Right lobe of liver (tissue), 6 donors: ENCODE data around the gene NPAS4. TPM values are rescaled to one million over a fixed set of nuclear protein-coding genes. Genes with fewer than 3 reads are reported as not detected.

Source experiments
- ATAC-seq, 4 donors: fragments of 200-7000 bp; cut with Tn5 transposase; one replicate each; pipeline ENCODE4 v1.9.1; 2020; ENCODE audit warnings: mild to moderate bottlenecking in 4 of 4, moderate library complexity in 4 of 4
- DNase-seq, 3 donors: peaks; one replicate each; pipeline ENCODE4 v3.0.0-alpha.2; 2020
- H3K27ac ChIP-seq, 3 donors: fragments of 200-600 bp; one replicate each; pipeline ENCODE4 v1.8.0; 2022
- H3K27me3 ChIP-seq, 2 donors: fragments of 200-600 bp; one replicate each; pipeline ENCODE4 v1.8.0; 2022
- H3K36me3 ChIP-seq, 4 donors: fragments of 200-600 bp; sonication (generic) in 1 of 4; one replicate each; pipeline versions ENCODE4 v1.5.1 to v1.8.0; 2017 to 2022; ENCODE audit warnings: control low read depth in 1 of 4
- H3K4me1 ChIP-seq, 4 donors: fragments of 200-600 bp; sonication (generic) in 1 of 4; one replicate each; pipeline versions ENCODE4 v1.5.1 to v1.8.0; 2017 to 2022; ENCODE audit warnings: control low read depth in 1 of 4
- H3K4me3 ChIP-seq, 3 donors: fragments of 200-600 bp; one replicate each; pipeline ENCODE4 v1.8.0; 2022
- H3K9me3 ChIP-seq, 4 donors: fragments of 200-600 bp; sonication (generic) in 1 of 4; one replicate each; pipeline versions ENCODE4 v1.5.1 to v1.8.0; 2017 to 2022; ENCODE audit warnings: control low read depth in 1 of 4
- POLR2A ChIP-seq: fragments of 450-650 bp; IDR thresholded peaks from one replicate; pipeline ENCODE4 v1.6.1; 2017; ENCODE audit warnings: antibody characterized with exemption, mild to moderate bottlenecking
- WGBS: methylation state at CpG from one replicate; pipeline ENCODE4 v1.1.6; 2018; ENCODE audit warnings: low coverage, low lambda C conversion rate; ENCODE audit not compliant: insufficient coverage; ENCODE audit errors: missing lambda C conversion rate; 5-methylcytosine and 5-hydroxymethylcytosine counted together
- intact Hi-C, 2 donors: fragments of 100-400 bp; cut with DNase I; formaldehyde crosslinking; loops; one replicate each; pipeline versions ENCODE4 v1.11.2 to v1.14.1; 2022
- total RNA-seq, 6 experiments: library from RNA; depleted of rRNA in 2 of 6; stranded (reverse); fragments of >200 nt in 2 of 6; fragmentation: NEBNext Ultra II Directional in 3 of 6; extraction: Animal tissue kit (Norgen Biotek cat#: 25700) in 3 of 6; gene quantifications; one replicate each; pipeline versions ENCODE4 v1.1.0 to v1.2.4, GENCODE V29; 2016 to 2023
- TF ChIP-seq, protein P1 (sequence below), 4 donors: fragments of 200-600 bp in 3 of 4; fragments of 450-650 bp in 1 of 4; IDR thresholded peaks; one replicate each; pipeline versions ENCODE4 v1.5.1 to v1.8.0; 2016 to 2022; ENCODE audit warnings: antibody characterized with exemption in 4 of 4, mild to moderate bottlenecking in 2 of 4
- donor health status: DM: no; HTN: yes; CAD: no.
- donor health status: DM: no; HTN: no; CAD: no.
- donor health status: DM: no; HTN: no; CAD: no.
- donor health status: DM: no; HTN: yes; CAD: no.
- donor health status: DM: no; HTN: yes; CAD: no.

NPAS4 gene
- total RNA-seq, 6 experiments from 2014 or later, result not detected

DNA sequence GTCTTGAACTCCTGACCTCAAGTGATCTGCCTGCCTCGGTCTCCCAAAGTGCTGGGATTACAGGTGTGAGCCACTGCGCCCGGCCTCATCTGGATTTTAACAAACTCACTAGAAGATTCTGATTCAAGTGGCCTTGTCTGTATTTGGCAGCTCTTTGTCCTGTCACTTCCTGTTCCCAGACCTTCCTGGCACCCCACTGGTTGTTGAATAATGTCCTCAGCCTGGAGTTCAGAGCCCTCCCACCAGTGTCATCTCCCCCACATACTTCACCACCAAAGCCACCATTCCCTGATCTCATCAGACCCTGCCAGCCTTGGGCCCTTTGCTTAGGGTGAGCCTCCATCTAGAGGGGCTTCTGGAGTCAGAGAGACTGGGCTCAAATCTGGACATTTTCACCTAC is 49.2 kb downstream of the NPAS4 start:
- DNase-seq, result no peak
- 100% methylated on average over 1 of the region's 3 CpGs for WGBS
- Histone ChIP-seq H3K27me3 (no peaks in the 10 kb centered on the region), H3K9me3 (no peaks in the 10 kb centered on the region), H3K36me3 (no peaks in the 10 kb centered on the region), H3K27ac (no peak overlapping the region), H3K4me3 (no peak overlapping the region), H3K4me1 (peaks cover 0 to 8% (median 0%) of the 10 kb centered on the region in 4 donors)
- intact Hi-C loops, result no loop called here
- ATAC-seq, result no peak
- no peak for TF ChIP-seq POLR2A

DNA sequence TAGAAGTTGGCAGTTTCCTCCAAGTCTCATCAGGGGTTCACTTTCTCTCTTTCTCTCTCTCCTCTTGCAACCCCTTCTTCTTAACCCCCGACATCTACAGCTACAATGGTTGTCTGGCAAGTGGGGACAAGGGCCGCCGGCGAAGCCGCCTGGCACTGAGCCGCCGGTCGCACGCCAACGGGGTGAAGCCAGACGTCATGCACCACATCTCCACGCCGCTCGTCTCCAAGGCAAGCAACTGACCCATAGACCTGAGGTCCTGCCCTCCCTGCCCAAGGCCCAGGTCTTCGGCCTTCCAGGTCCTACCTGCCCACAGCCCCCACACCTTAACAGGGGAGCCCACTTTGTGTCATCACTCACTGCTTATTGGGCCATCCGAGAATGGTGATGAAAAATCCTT is 50.3 kb downstream of the NPAS4 start:
- 92% methylated on average over 2 of the region's 16 CpGs for WGBS
- H3K4me1 ChIP-seq, result peaks cover 0 to 8% (median 0%) of the 10 kb centered on the region in 4 donors
- no peak overlapping the region for H3K4me3 ChIP-seq
- DNase-seq (no peak), ATAC-seq (no peak)
- H3K36me3 ChIP-seq, result no peaks in the 10 kb centered on the region
- H3K27me3 ChIP-seq, result no peaks in the 10 kb centered on the region
- intact Hi-C loops, result no loop called here
- H3K27ac ChIP-seq, result no peak overlapping the region
- no peaks in the 10 kb centered on the region for H3K9me3 ChIP-seq
- TF ChIP-seq, protein P1, sequence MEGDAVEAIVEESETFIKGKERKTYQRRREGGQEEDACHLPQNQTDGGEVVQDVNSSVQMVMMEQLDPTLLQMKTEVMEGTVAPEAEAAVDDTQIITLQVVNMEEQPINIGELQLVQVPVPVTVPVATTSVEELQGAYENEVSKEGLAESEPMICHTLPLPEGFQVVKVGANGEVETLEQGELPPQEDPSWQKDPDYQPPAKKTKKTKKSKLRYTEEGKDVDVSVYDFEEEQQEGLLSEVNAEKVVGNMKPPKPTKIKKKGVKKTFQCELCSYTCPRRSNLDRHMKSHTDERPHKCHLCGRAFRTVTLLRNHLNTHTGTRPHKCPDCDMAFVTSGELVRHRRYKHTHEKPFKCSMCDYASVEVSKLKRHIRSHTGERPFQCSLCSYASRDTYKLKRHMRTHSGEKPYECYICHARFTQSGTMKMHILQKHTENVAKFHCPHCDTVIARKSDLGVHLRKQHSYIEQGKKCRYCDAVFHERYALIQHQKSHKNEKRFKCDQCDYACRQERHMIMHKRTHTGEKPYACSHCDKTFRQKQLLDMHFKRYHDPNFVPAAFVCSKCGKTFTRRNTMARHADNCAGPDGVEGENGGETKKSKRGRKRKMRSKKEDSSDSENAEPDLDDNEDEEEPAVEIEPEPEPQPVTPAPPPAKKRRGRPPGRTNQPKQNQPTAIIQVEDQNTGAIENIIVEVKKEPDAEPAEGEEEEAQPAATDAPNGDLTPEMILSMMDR (IDR thresholded peaks at IDR 0.05), result no peak
- no peak for TF ChIP-seq POLR2A

DNA sequence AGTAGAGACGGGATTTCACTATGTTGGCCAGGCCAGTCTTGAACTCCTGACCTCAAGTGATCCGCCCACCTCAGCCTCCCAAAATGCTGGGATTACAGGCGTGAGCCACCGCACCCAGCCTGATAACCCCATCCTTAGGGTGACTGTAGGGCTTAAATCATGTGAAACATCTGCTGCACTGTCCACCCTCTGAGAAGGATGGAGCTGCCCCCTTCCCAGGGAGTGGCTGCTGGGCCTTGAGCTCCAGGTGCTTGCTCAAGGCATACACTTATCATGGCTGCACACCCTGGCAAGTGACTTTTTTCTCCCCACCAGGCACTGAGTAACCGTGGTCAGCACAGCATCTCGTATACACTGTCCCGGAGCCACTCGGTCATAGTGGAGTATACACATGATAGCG is 51.2 kb downstream of the NPAS4 start:
- DNase-seq (no peak), ATAC-seq (no peak)
- peaks cover 0 to 8% (median 0%) of the 10 kb centered on the region in 4 donors for H3K4me1 ChIP-seq
- TF ChIP-seq POLR2A, result no peak
- TF ChIP-seq, protein P1 (IDR thresholded peaks at IDR 0.05), result no peak
- no peak overlapping the region for H3K4me3 ChIP-seq
- no peak overlapping the region for H3K27ac ChIP-seq
- H3K9me3 ChIP-seq, result no peaks in the 10 kb centered on the region
- 94% methylated on average over 4 of the region's 9 CpGs for WGBS
- no peaks in the 10 kb centered on the region for H3K27me3 ChIP-seq
- H3K36me3 ChIP-seq, result no peaks in the 10 kb centered on the region
- intact Hi-C loops, result no loop called here

DNA sequence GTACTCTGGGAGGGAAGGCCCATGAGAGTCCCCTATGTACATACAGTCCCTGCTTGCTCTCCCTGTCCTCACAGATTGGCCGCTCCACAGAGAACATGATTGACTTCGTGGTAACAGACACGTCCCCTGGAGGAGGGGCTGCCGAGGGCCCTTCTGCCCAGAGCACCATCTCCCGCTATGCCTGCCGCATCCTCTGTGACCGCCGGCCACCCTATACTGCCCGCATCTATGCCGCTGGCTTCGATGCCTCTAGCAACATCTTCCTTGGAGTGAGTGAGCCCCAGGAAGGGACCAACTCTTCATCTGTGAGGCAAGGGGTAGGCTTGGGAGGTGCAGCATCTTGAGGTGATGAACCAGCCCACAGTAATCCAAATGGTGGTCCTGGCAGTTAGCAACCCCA is 52.3 kb downstream of the NPAS4 start:
- Histone ChIP-seq H3K27ac (no peak overlapping the region), H3K4me3 (no peak overlapping the region), H3K27me3 (no peaks in the 10 kb centered on the region), H3K9me3 (no peaks in the 10 kb centered on the region), H3K36me3 (no peaks in the 10 kb centered on the region), H3K4me1 (no peaks in the 10 kb centered on the region)
- intact Hi-C loops, result no loop called here
- no peak for DNase-seq
- ATAC-seq, result no peak
- WGBS, result 100% methylated on average over 3 of the region's 11 CpGs
- TF ChIP-seq, protein P1 (IDR thresholded peaks at IDR 0.05), result no peak
- no peak for TF ChIP-seq POLR2A

DNA sequence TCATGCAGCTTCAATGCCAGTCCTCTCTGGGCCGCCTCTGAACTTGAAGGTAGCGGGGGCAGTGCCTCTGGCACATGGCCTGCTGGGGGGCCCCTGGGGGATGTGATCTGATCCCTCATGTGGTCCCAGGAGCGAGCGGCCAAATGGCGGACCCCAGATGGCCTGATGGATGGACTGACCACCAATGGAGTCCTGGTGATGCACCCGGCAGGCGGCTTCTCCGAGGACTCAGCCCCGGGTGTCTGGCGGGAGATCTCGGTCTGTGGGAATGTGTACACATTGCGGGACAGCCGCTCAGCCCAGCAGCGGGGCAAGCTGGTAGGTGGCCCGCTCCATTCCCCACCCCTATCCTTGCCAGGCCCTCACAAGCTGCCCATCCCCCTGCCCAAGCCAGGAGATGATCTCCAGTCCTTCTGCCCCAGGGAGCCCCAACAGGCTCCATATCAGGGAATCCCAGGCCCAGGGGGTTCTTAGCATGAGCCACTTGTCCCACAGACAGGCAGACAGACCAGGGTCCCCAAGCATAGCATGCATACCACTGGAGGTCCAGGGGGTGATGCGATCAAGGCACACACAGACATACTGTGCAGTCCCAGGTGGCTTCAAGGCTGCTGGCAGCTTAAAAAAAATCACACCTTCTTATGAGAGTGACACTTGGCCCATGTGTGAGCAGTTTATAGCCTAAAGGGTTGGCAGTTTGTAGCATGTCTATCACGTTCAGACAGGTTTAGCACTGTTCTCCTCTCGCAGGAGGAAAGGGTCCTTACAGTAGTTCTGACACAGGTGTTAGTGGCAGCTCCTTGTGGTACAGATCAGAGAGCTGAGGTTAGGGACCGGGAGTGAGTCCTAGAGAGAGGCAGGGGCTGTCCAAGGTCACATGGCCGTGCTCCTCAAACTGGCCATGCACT is 53.0 kb downstream of the NPAS4 start:
- ATAC-seq, result no peak
- intact Hi-C loops, result no loop called here

More for the DNA sequence above, 53.0 kb downstream of the NPAS4 start:
- no CpG with 5 or more reads among the region's 20 CpGs for WGBS
- Histone ChIP-seq H3K9me3 (no peaks in the 10 kb centered on the region), H3K36me3 (no peaks in the 10 kb centered on the region), H3K27me3 (no peaks in the 10 kb centered on the region), H3K4me3 (no peak overlapping the region), H3K27ac (no peak overlapping the region), H3K4me1 (no peaks in the 10 kb centered on the region)
- DNase-seq, result peak in 1 of 3 donors; percentile 42
- TF ChIP-seq, protein P1 (IDR thresholded peaks at IDR 0.05), result no peak
- no peak for TF ChIP-seq POLR2A
